Heart left ventricle (tissue), 16 donors: ENCODE data around the gene ALPI. TPM values are rescaled to one million over a fixed set of nuclear protein-coding genes. Genes with fewer than 3 reads are reported as not detected.

Experiments
- ATAC-seq, 4 donors: fragments of 200-7000 bp; cut with Tn5 transposase; one replicate each; pipeline ENCODE4 v1.9.1; 2020 to 2022; ENCODE audit warnings: moderate library complexity in 4 of 4, mild to moderate bottlenecking in 3 of 4, moderate number of reproducible peaks in 1 of 4
- DNase-seq, 5 donors: peaks; one replicate each; pipeline ENCODE4 v3.0.0-alpha.2; 2020
- H3K27ac ChIP-seq, 12 donors: fragments of 200-600 bp; sonication (generic) in 4 of 12; one replicate each; pipeline versions ENCODE4 v1.5.0 to v1.8.0; 2016 to 2022; ENCODE audit warnings: mild to moderate bottlenecking in 2 of 12
- H3K27me3 ChIP-seq, 9 donors: fragments of 200-600 bp; sonication (generic) in 2 of 9; one replicate each; pipeline versions ENCODE4 v1.5.1 to v1.8.0; 2016 to 2022; ENCODE audit warnings: mild to moderate bottlenecking in 3 of 9
- H3K36me3 ChIP-seq, 9 donors: fragments of 200-600 bp; sonication (generic) in 2 of 9; one replicate each; pipeline versions ENCODE4 v1.5.0 to v1.8.0; 2018 to 2022; ENCODE audit warnings: mild to moderate bottlenecking in 2 of 9
- H3K4me1 ChIP-seq, 12 donors: fragments of 200-600 bp; sonication (generic) in 4 of 12; one replicate each; pipeline versions ENCODE4 v1.5.0 to v1.8.0; 2016 to 2022; ENCODE audit warnings: mild to moderate bottlenecking in 3 of 12
- H3K4me3 ChIP-seq, 12 donors: fragments of 200-600 bp; sonication (generic) in 4 of 12; one replicate each; pipeline versions ENCODE4 v1.5.0 to v1.8.0; 2017 to 2022; ENCODE audit warnings: mild to moderate bottlenecking in 9 of 12, moderate library complexity in 4 of 12
- H3K9me3 ChIP-seq, 12 donors: fragments of 200-600 bp; sonication (generic) in 4 of 12; one replicate each; pipeline versions ENCODE4 v1.5.0 to v1.8.0; 2016 to 2022; ENCODE audit warnings: mild to moderate bottlenecking in 1 of 12
- CTCF ChIP-seq, 12 donors: fragments of 200-600 bp; sonication (generic) in 4 of 12; IDR thresholded peaks; one replicate each; pipeline versions ENCODE4 v1.5.0 to v1.8.0; 2018 to 2022; ENCODE audit warnings: antibody characterized with exemption in 12 of 12, mild to moderate bottlenecking in 5 of 12
- POLR2A ChIP-seq, 2 donors: fragments of 450-650 bp; IDR thresholded peaks; one replicate each; pipeline ENCODE4 v1.6.1; 2017; ENCODE audit warnings: antibody characterized with exemption in 2 of 2, mild to moderate bottlenecking in 2 of 2, moderate library complexity in 2 of 2
- WGBS, 4 donors: extraction: QIAGEN DNeasy Blood & Tissue Kit in 2 of 4; methylation state at CpG; one replicate each; pipeline versions ENCODE4 v1.1.5 to v1.1.7; 2013 to 2018; 5-methylcytosine and 5-hydroxymethylcytosine counted together
- intact Hi-C, 10 donors: fragments of 100-400 bp; cut with DNase I; formaldehyde crosslinking; loops; one replicate each; pipeline versions ENCODE4 v1.11.1 to v1.14.2; 2022
- polyA plus RNA-seq, 2 donors: library from polyadenylated mRNA; stranded (reverse); fragments of 200-250 nt; gene quantifications; one replicate each; pipeline ENCODE4 v1.2.3, GENCODE V29; 2013
- total RNA-seq, 9 donors: library from RNA; depleted of rRNA in 2 of 9; stranded (reverse); fragments of >200 nt in 2 of 9; fragmentation: NEBNext Ultra II Directional in 3 of 9; extraction: Animal tissue kit (Norgen Biotek cat#: 25700) in 3 of 9; gene quantifications; one replicate each; pipeline versions ENCODE4 v1.1.0 to v1.2.4, GENCODE V29; 2016 to 2023
- donor health status: ischemic (EF 13 %, LVEDD 7.1; RV severe dilation, severe dysfunction).
- donor health status: healthy with polysubstance abuse.
- donor health status: DM: no; HTN: yes; CAD: no.
- donor health status: DM: no; HTN: no; CAD: no.
- donor health status: ischemic (EF 25% LVEDD 6.9; RV normal size, moderate dysfunction).
- donor health status: ischemic (EF 25% LVEDD 5.7; RV mildly dilated, moderate dysfunction).
- donor health status: healthy.
- donor health status: DM: yes; HTN: yes; CAD: no.
- donor health status: ischemic (EF 35%, LVEDD 5.7; RV mildly dilated, moderate dysfunction).
- donor health status: nonischemic (EF 11% LVEDD 7.7; RV severe dilation, severe dysfunction).
- donor health status: DM: yes; HTN: yes; CAD: no.
- donor health status: PGD.
- donor health status: ischemic (EF 29% LVEDD 5.4; RV normal size, mild dysfunction).
- donor health status: nonischemic (EF 23%, LVEDD 6.1; RV moderate dilation, normal function).

Gene ALPI
- total and polyA plus RNA-seq, 11 donors, result not detected

GRCh38 chr2:232418466-232419244 is 37.3 kb upstream of the ALPI start:
- Histone ChIP-seq H3K27me3 (peaks cover 37 to 93% (median 61%) of the 10 kb centered on the region in 9 donors), H3K27ac (no peak overlapping the region), H3K36me3 (no peaks in the 10 kb centered on the region), H3K4me1 (peaks cover 0 to 27% (median 8%) of the 10 kb centered on the region in 12 donors), H3K4me3 (peak overlapping the region in 10 of 12 donors; percentile 4 to 42 (median 32)), H3K9me3 (peaks cover 0 to 11% (median 0%) of the 10 kb centered on the region in 12 donors)
- peak in 1 of 5 donors; percentile 60 for DNase-seq
- TF ChIP-seq CTCF (IDR thresholded peaks at IDR 0.05), result no peak
- no peak for TF ChIP-seq POLR2A (IDR thresholded peaks at IDR 0.05)
- peak in 1 of 4 donors; percentile 21 for ATAC-seq
- intact Hi-C loops, result no loop called here
- 2 to 3% (median 2%) methylated on average over 39 to 49 of the region's 49 CpGs for WGBS, 4 donors

GRCh38 chr2:232419245-232420072 is 36.5 kb upstream of the ALPI start:
- WGBS, 4 donors, result 1 to 4% (median 2%) methylated on average over 36 to 79 of the region's 79 CpGs
- H3K4me3 ChIP-seq, result peak overlapping the region in 8 of 12 donors; percentile 4 to 42 (median 32)
- intact Hi-C loops, result no loop called here

DNA sequence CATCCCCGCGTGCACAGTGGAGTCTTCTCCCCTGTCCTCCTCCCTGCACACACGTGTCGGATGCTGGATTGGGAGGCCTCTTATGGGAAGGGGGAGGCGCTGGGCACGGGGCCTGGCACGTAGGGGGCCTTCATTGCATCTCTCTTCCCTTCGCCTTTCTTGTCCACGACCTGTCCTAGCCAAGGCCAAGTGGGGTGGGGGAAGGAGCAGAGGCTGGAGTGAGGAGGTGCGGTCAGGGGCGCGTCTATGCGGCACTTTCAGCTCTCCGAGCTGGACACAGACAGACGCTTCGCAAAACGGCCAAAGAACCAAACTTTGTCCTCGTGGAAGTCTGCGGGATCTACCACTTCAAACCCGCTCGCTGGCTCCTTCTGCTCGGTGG is 35.9 kb upstream of the ALPI start:
- Histone ChIP-seq H3K9me3 (peaks cover 0 to 11% (median 0%) of the 10 kb centered on the region in 12 donors), H3K36me3 (no peaks in the 10 kb centered on the region), H3K4me1 (peaks cover 0 to 27% (median 8%) of the 10 kb centered on the region in 12 donors), H3K4me3 (peak overlapping the region in 1 of 12 donors; percentile 11), H3K27ac (no peak overlapping the region), H3K27me3 (peaks cover 33 to 94% (median 60%) of the 10 kb centered on the region in 9 donors)
- 2 to 9% (median 4%) methylated on average over 10 to 22 of the region's 22 CpGs for WGBS, 4 donors
- intact Hi-C loops, result no loop called here
- no peak for TF ChIP-seq CTCF (IDR thresholded peaks at IDR 0.05)
- no peak for TF ChIP-seq POLR2A (IDR thresholded peaks at IDR 0.05)
- ATAC-seq (no peak), DNase-seq (no peak)

More at GRCh38 chr2:232419245-232420072, 36.5 kb upstream of the ALPI start:
- Histone ChIP-seq H3K9me3 (peaks cover 0 to 11% (median 0%) of the 10 kb centered on the region in 12 donors), H3K27ac (no peak overlapping the region), H3K27me3 (peaks cover 33 to 93% (median 61%) of the 10 kb centered on the region in 9 donors), H3K36me3 (no peaks in the 10 kb centered on the region), H3K4me1 (peaks cover 0 to 27% (median 8%) of the 10 kb centered on the region in 12 donors)
- DNase-seq (peak in 1 of 5 donors; percentile 62), ATAC-seq (no peak)
- TF ChIP-seq CTCF (IDR thresholded peaks at IDR 0.05) (no peak), POLR2A (IDR thresholded peaks at IDR 0.05) (no peak)
